Large intestine (tissue), 3 donors: ENCODE data around the gene DIAPH1. TPM values are rescaled to one million over a fixed set of nuclear protein-coding genes. Genes with fewer than 3 reads are reported as not detected.

Source experiments
- DNase-seq, 2 donors: peaks; one replicate each; pipeline versions ENCODE4 v3.0.0 to v3.0.0-alpha.2; 2013
- H3K27ac ChIP-seq: one replicate; pipeline ENCODE4 v1.5.1; 2013; ENCODE audit warnings: low read length
- H3K27me3 ChIP-seq: 2 replicates; pipeline ENCODE4 v1.6.1; 2013; ENCODE audit warnings: low read length; ENCODE audit not compliant: control insufficient read depth, insufficient read depth
- H3K36me3 ChIP-seq: 2 replicates; pipeline ENCODE4 v1.6.1; 2013; ENCODE audit warnings: low read length; ENCODE audit not compliant: control insufficient read depth, insufficient read depth
- H3K4me1 ChIP-seq: one replicate; pipeline ENCODE4 v1.6.1; 2013; ENCODE audit warnings: low read length; ENCODE audit not compliant: control insufficient read depth, insufficient read depth
- H3K4me3 ChIP-seq: one replicate; pipeline ENCODE4 v1.5.1; 2013; ENCODE audit warnings: low read length
- H3K9me3 ChIP-seq: one replicate; pipeline ENCODE4 v1.6.1; 2013; ENCODE audit warnings: mild to moderate bottlenecking, low read depth, low read length, moderate library complexity; ENCODE audit not compliant: control insufficient read depth
- WGBS: methylation state at CpG from one replicate; pipeline ENCODE4 v1.1.5; 2013; ENCODE audit warnings: low lambda C conversion rate; ENCODE audit not compliant: insufficient coverage; 5-methylcytosine and 5-hydroxymethylcytosine counted together
- polyA plus RNA-seq: library from polyadenylated mRNA; unstranded; fragments of 120-200 nt; gene quantifications from one replicate; pipeline ENCODE4 v1.2.1, GENCODE V29; 2013

DIAPH1 gene
- polyA plus RNA-seq, 1 donor = 89.4 TPM

GRCh38 chr5:141514330-141515133 is 104.3 kb downstream of the DIAPH1 start:
- Histone ChIP-seq H3K9me3 (no peaks in the 10 kb centered on the region), H3K4me1 (no peaks in the 10 kb centered on the region), H3K4me3 (no peak overlapping the region), H3K27ac (peak overlapping the region; percentile 81), H3K36me3 (peaks cover 57% of the 10 kb centered on the region), H3K27me3 (peaks cover under 1% of the 10 kb centered on the region)
- no CpG with 5 or more reads among the region's 6 CpGs for WGBS
- no peak for DNase-seq

GRCh38 chr5:141513627-141514329 is 105.0 kb downstream of the DIAPH1 start:
- H3K4me3 ChIP-seq = peak overlapping the region; percentile 49
- peaks cover 7% of the 10 kb centered on the region for H3K27me3 ChIP-seq
- H3K36me3 ChIP-seq = peaks cover 50% of the 10 kb centered on the region
- peak; percentile 57 to 69 for DNase-seq
- H3K9me3 ChIP-seq = no peaks in the 10 kb centered on the region
- H3K4me1 ChIP-seq = no peaks in the 10 kb centered on the region
- no CpG with 5 or more reads among the region's 29 CpGs for WGBS
- peak overlapping the region; percentile 81 for H3K27ac ChIP-seq

DNA sequence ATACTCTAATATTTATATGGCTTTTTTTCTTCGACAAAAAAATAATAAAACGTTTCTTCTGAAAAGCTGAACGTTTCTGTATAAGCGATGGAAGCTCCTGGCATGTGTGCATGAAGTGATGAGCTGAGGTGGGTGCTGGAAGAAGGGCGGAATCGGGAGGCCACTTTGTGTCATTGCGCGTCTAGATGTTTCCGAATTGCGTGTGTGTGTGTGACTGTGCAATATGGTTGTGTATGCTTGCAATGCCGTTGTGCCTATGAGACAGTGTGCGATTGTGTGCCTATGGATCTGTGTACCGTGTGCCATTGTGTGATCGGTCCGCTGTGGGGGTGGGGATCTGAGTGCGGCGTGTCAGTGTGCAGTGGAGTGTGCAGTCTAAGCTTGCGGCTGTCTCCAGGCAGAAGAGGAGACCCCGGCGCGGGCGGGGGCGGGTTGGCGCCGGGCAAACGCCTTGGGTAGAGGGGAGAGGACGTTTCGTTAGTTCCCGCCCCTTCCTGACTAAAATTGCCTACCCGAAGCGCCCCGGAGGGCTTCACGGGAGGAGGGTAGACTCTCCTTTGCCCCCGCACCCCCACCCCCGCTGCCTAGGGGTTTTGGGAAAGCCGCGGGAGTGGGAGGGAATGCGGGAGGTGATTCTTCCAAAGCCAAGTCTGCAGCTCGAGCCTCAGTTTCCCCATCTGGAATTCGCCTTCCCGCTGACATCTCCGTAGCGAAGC is 105.7 kb downstream of the DIAPH1 start:
- H3K4me3 ChIP-seq = peak overlapping the region; percentile 49
- 0% methylated on average over 1 of the region's 43 CpGs for WGBS
- peaks cover 46% of the 10 kb centered on the region for H3K36me3 ChIP-seq
- H3K4me1 ChIP-seq = peaks cover 2% of the 10 kb centered on the region
- DNase-seq = peak in 1 of 2 donors; percentile 48
- H3K27me3 ChIP-seq = peaks cover 11% of the 10 kb centered on the region
- H3K9me3 ChIP-seq = no peaks in the 10 kb centered on the region
- peak overlapping the region; percentile 81 for H3K27ac ChIP-seq

GRCh38 chr5:141512390-141512910 is 106.3 kb downstream of the DIAPH1 start:
- Histone ChIP-seq H3K36me3 (peaks cover 40% of the 10 kb centered on the region), H3K9me3 (no peaks in the 10 kb centered on the region), H3K27ac (peak overlapping the region; percentile 81), H3K4me1 (peaks cover 3% of the 10 kb centered on the region), H3K27me3 (peaks cover 12% of the 10 kb centered on the region), H3K4me3 (peak overlapping the region; percentile 49)
- WGBS = 0% methylated on average over 1 of the region's 28 CpGs
- DNase-seq = peak; percentile 59 to 66

DNA sequence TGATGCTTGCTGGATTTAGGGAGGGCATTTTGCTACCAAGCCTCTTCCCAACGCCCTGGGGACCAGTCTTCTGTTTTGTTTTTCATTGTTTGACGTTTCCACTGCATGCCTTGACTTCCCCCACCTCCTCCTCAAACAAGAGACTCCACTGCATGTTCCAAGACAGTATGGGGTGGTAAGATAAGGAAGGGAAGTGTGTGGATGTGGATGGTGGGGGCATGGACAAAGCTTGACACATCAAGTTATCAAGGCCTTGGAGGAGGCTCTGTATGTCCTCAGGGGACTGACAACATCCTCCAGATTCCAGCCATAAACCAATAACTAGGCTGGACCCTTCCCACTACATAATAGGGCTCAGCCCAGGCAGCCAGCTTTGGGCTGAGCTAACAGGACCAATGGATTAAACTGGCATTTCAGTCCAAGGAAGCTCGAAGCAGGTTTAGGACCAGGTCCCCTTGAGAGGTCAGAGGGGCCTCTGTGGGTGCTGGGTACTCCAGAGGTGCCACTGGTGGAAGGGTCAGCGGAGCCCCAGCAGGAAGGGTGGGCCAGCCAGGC is 107.0 kb downstream of the DIAPH1 start:
- H3K27me3 ChIP-seq = peaks cover 12% of the 10 kb centered on the region
- DNase-seq = no peak
- no CpG with 5 or more reads among the region's 4 CpGs for WGBS
- no peak overlapping the region for H3K27ac ChIP-seq
- H3K4me1 ChIP-seq = peaks cover 3% of the 10 kb centered on the region
- H3K4me3 ChIP-seq = no peak overlapping the region
- H3K36me3 ChIP-seq = peaks cover 36% of the 10 kb centered on the region
- no peaks in the 10 kb centered on the region for H3K9me3 ChIP-seq

GRCh38 chr5:141510850-141511601 is 107.8 kb downstream of the DIAPH1 start:
- no peak for DNase-seq
- Histone ChIP-seq H3K27me3 (peaks cover 12% of the 10 kb centered on the region), H3K4me1 (peaks cover 3% of the 10 kb centered on the region), H3K4me3 (no peak overlapping the region), H3K36me3 (peaks cover 34% of the 10 kb centered on the region), H3K27ac (no peak overlapping the region), H3K9me3 (no peaks in the 10 kb centered on the region)
- no CpG with 5 or more reads among the region's 14 CpGs for WGBS

DNA sequence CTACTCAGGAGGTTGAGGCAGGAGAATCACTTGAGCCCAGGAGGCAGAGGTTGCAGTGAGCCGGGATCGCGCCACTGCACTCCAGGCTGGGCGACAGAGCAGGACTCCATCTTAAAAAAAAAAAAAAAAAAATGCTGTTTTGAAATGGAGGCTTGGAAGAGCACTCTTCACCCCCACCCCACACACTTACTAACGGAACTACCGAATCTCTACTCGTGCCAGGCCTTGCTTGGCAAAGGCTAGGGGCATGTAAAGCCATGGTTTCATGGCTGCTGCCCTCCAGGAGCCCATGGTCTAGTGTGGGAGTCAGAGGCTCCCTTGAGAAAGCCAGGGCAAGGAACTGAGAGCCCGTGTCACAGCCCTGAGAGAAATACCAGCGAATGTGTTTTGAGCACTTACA is 108.6 kb downstream of the DIAPH1 start:
- no peak overlapping the region for H3K4me3 ChIP-seq
- peaks cover 30% of the 10 kb centered on the region for H3K36me3 ChIP-seq
- DNase-seq = no peak
- peaks cover 12% of the 10 kb centered on the region for H3K27me3 ChIP-seq
- H3K9me3 ChIP-seq = no peaks in the 10 kb centered on the region
- WGBS = no CpG with 5 or more reads among the region's 9 CpGs
- H3K27ac ChIP-seq = no peak overlapping the region
- H3K4me1 ChIP-seq = peaks cover 3% of the 10 kb centered on the region

- DNase-seq = peak in 1 of 2 donors; percentile 42
- Histone ChIP-seq H3K9me3 (no peaks in the 10 kb centered on the region), H3K36me3 (peaks cover 28% of the 10 kb centered on the region), H3K4me1 (peaks cover 3% of the 10 kb centered on the region), H3K27ac (peak overlapping the region; percentile 60), H3K27me3 (peaks cover 12% of the 10 kb centered on the region), H3K4me3 (peak overlapping the region; percentile 11)
- WGBS = no CpG with 5 or more reads among the region's 23 CpGs
Observed at GRCh38 chr5:141508798-141509611, 109.8 kb downstream of the DIAPH1 start.

DNA sequence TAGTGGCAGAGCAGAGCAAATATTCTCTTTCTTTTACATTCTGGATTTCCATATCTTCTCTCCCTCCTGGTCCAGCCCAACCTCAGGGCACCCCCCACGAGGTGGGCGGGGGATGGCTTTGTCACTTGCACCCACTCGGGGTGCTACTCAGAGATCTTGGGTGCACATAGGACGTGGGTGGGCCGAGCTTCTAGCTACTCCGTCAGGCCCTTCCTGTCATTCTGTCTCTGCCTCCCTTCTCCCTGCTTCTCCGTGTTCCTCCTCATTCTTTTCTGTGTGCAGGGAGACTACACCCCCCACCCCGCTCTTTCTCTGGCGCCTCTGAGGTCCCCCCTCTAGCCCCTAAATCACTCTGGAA is 110.4 kb downstream of the DIAPH1 start:
- peaks cover 3% of the 10 kb centered on the region for H3K4me1 ChIP-seq
- H3K36me3 ChIP-seq = peaks cover 28% of the 10 kb centered on the region
- H3K4me3 ChIP-seq = no peak overlapping the region
- no CpG with 5 or more reads among the region's 9 CpGs for WGBS
- H3K9me3 ChIP-seq = no peaks in the 10 kb centered on the region
- H3K27ac ChIP-seq = peak overlapping the region; percentile 60
- no peak for DNase-seq
- peaks cover 12% of the 10 kb centered on the region for H3K27me3 ChIP-seq
